ENCODE results near the gene FCHO1. TPM values are rescaled to one million over a fixed set of nuclear protein-coding genes. Genes with fewer than 3 reads are reported as not detected.
A peak's percentile ranks its signal among the peaks of the same experiment; 100 is the strongest.

FCHO1 gene
- total RNA-seq (100 to 1,000 TPM in 2 of 5 experiments, 10 to 100 TPM in 3; 73.2 to 107 (median 87.7) TPM), polyA plus RNA-seq (10 to 100 TPM; 14.7 to 43.4 TPM), total RNA-seq (110 reads per million, percentile 86 among the genes with 10 or more reads in this experiment)

GRCh38 chr19:17751103-17751911 lies at the start of gene FCHO1:
FCHO1 (plus strand) TSS chr19:17751477; CDS start chr19:17755165, 3,688 bp downstream.
- H3K27me3 ChIP-seq (ENCODE audit: control insufficient read depth in 2 of 2, insufficient read depth in 2 of 2, low read length in 2 of 2): no peaks in the 10 kb centered on the region
- H3K4me1 ChIP-seq (ENCODE audit: control insufficient read depth in 2 of 2, insufficient read depth in 2 of 2, low read length in 2 of 2): peaks cover 38 to 50% of the 10 kb centered on the region in 2 donors
- peak within 1 kb of the TSS; percentile 88 for H3K27ac ChIP-seq (ENCODE audit: low read depth, low read length)
- Mint-ChIP-seq H3K27me3 (no peaks in the 10 kb centered on the region), H3K4me3 (peak within 1 kb of the TSS; percentile 87 to 100 (median 94)), H3K36me3 (peaks cover 0 to 26% (median 7%) of the 10 kb centered on the region in 5 donors), H3K4me1 (peaks cover 44 to 68% (median 61%) of the 10 kb centered on the region in 7 donors), H3K27ac (peak within 1 kb of the TSS; percentile 90 to 96 (median 96)), H3K9me3 (no peaks in the 10 kb centered on the region)
- POLR2A ChIA-PET: interaction anchor here (0.6 to 2.2 kb wide), 10 partner anchors 10 to 100 kb away, joined by 3 to 8 read pairs (median 4); partner anchors contain the start of genes JAK3 and MAP1S
- H3K4me3 ChIP-seq (ENCODE audit: low read length): peak within 1 kb of the TSS; percentile 66
- ATAC-seq (peak; percentile 77), DNase-seq (peak; percentile 61 to 88 (median 84))
- CTCF ChIA-PET: interaction anchor here (0.5 to 1.4 kb wide), 5 partner anchors 18 to 108 kb away, joined by 3 to 5 read pairs (median 3); no protein-coding TSS in a partner anchor
- no peaks in the 10 kb centered on the region for H3K9me3 ChIP-seq (ENCODE audit: control insufficient read depth in 2 of 3, low read length in 3 of 3)
- intact Hi-C loops (cut with micrococcal nuclease): loop anchor here (1.0 to 5.0 kb wide), 4 partner anchors 32 to 196 kb away; partner anchors contain the start of genes COLGALT1 (in 2 of the 2) and MAP1S (in 2 of the 2)
- peaks cover 0 to 24% (median 12%) of the 10 kb centered on the region in 3 experiments for H3K36me3 ChIP-seq (ENCODE audit: control insufficient read depth in 2 of 3, insufficient read depth in 3 of 3, low read length in 3 of 3)

DNA sequence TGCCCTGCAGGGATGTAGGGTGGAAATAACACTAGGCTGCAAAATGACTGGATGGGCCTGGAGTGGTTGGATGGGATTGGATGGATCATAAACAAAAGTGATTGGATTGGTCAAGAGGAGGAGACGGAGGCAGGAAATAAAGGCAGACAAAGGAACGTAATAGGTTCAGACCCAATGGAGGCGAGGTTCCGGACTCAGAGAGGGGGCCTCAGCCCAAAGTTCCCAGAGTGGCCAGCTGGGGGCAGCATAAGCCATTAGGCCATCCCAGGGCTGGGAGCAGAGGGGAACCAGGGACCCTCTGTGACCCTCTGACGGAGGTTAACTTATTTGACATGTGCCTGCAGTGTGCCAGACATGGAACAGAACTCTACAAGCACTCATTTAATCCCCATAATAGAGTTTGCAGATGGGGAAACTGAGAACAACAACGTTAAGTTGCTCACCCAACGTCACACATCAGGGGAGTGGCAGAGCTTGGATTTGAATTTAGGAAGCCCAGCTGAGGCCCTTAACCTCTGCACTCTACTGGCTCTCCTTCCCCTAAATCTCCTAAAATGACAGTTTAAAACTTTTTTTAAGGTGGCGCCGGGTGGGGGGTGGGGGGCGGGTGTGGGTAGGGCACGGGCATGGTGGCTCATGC lies 47.3 kb upstream of the FCHO1 start:
- DNase-seq (peak; percentile 51 to 77 (median 65)), ATAC-seq (peak; percentile 97)
- H3K4me3 Mint-ChIP-seq: no peak overlapping the region
- no peak overlapping the region for H3K4me3 ChIP-seq (ENCODE audit: low read length)
- H3K36me3 ChIP-seq (ENCODE audit: control insufficient read depth in 2 of 3, insufficient read depth in 3 of 3, low read length in 3 of 3): no peaks in the 10 kb centered on the region
- peak overlapping the region in 1 of 9 donors; percentile 42 for H3K27ac Mint-ChIP-seq
- H3K9me3 Mint-ChIP-seq: no peaks in the 10 kb centered on the region
- POLR2A ChIA-PET: interaction anchor here (1.7 kb wide), 1 partner anchor 155 kb away, joined by 5 read pairs; the partner anchor contains the start of gene RPL18A
- no peaks in the 10 kb centered on the region for H3K9me3 ChIP-seq (ENCODE audit: control insufficient read depth in 2 of 3, low read length in 3 of 3)
- H3K4me1 ChIP-seq (ENCODE audit: control insufficient read depth in 2 of 2, insufficient read depth in 2 of 2, low read length in 2 of 2): no peaks in the 10 kb centered on the region
- H3K36me3 Mint-ChIP-seq: no peaks in the 10 kb centered on the region
- peaks cover 0 to 5% (median 0%) of the 10 kb centered on the region in 7 donors for H3K4me1 Mint-ChIP-seq
- no peaks in the 10 kb centered on the region for H3K27me3 ChIP-seq (ENCODE audit: control insufficient read depth in 2 of 2, insufficient read depth in 2 of 2, low read length in 2 of 2)
- CTCF ChIA-PET: interaction anchor here (0.7 to 5.0 kb wide), 12 partner anchors 15 to 156 kb away, joined by 3 to 48 read pairs (median 4); partner anchors contain the start of genes B3GNT3, MAP1S and RPL18A
- intact Hi-C loops (cut with micrococcal nuclease): loop anchor here (1.0 to 5.0 kb wide), 8 partner anchors 62 to 228 kb away; partner anchors contain the start of gene CCDC124 (in 1 of the 2)
- no peak overlapping the region for H3K27ac ChIP-seq (ENCODE audit: low read depth, low read length)
- peaks cover 0 to 10% (median 7%) of the 10 kb centered on the region in 5 donors for H3K27me3 Mint-ChIP-seq

DNA sequence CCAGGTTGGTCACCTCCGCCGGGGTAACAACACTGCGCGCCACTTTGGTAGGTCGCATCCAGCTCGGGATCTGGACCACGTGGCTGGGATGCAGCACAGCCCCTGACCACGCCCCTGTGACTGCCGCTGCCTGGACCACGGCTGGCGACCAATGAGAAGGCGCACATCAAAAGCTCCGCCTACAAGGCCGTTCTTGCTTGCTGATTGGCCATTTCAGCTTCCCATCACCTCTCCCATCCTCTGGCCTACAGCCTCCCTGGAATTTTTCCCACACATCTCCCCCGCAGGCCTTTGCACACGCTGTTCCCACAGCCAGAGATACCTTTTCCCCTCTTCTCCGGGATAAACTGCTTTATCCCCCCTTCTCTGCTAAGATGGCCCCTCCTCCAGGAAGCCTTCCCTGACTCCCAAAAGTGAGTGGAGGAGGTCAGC lies 44.5 kb upstream of the FCHO1 start:
- CTCF ChIA-PET: interaction anchor here (0.6 to 5.0 kb wide), 4 partner anchors 148 to 260 kb away, joined by 3 to 48 read pairs (median 4); partner anchors contain the start of gene RPL18A
- H3K36me3 Mint-ChIP-seq: no peaks in the 10 kb centered on the region
- intact Hi-C loops (cut with micrococcal nuclease): no loop called here
- no peak overlapping the region for H3K27ac Mint-ChIP-seq
- no peaks in the 10 kb centered on the region for H3K27me3 ChIP-seq (ENCODE audit: control insufficient read depth in 2 of 2, insufficient read depth in 2 of 2, low read length in 2 of 2)
- no peaks in the 10 kb centered on the region for H3K4me1 ChIP-seq (ENCODE audit: control insufficient read depth in 2 of 2, insufficient read depth in 2 of 2, low read length in 2 of 2)
- H3K9me3 Mint-ChIP-seq: no peaks in the 10 kb centered on the region
- no peaks in the 10 kb centered on the region for H3K9me3 ChIP-seq (ENCODE audit: control insufficient read depth in 2 of 3, low read length in 3 of 3)
- peaks cover 0 to 5% (median 0%) of the 10 kb centered on the region in 7 donors for H3K4me1 Mint-ChIP-seq
- no peak overlapping the region for H3K27ac ChIP-seq (ENCODE audit: low read depth, low read length)
- no peak overlapping the region for H3K4me3 ChIP-seq (ENCODE audit: low read length)
- H3K27me3 Mint-ChIP-seq: peaks cover 0 to 3% (median 0%) of the 10 kb centered on the region in 5 donors
- no peaks in the 10 kb centered on the region for H3K36me3 ChIP-seq (ENCODE audit: control insufficient read depth in 2 of 3, insufficient read depth in 3 of 3, low read length in 3 of 3)
- DNase-seq: no peak
- no peak overlapping the region for H3K4me3 Mint-ChIP-seq
- no peak for ATAC-seq
- POLR2A ChIA-PET: no interaction called here

DNA sequence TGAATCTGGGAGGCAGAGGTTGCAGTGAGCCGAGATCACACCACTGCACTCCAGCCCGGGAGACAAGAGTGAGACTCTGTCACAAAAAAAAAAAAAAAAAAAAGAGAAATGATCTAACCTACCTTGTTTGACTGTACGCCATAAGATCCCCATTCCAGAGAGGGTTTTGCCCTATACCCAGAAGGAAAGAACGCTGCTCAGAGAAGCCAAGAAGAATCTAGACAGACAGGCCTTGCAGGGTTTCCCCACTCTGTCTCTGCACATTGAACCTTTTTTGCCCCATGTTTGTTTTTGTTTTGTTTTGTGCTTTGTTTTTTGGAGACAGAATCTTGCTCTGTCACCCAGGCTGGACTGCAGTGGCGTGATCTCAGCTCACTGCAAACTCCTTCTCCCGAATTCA lies 39.4 kb upstream of the FCHO1 start:
- no peak overlapping the region for H3K27ac ChIP-seq (ENCODE audit: low read depth, low read length)
- DNase-seq (no peak), ATAC-seq (no peak)
- H3K36me3 Mint-ChIP-seq: no peaks in the 10 kb centered on the region
- H3K4me3 Mint-ChIP-seq: no peak overlapping the region
- CTCF ChIA-PET: no interaction called here
- intact Hi-C loops (cut with micrococcal nuclease): no loop called here
- H3K36me3 ChIP-seq (ENCODE audit: control insufficient read depth in 2 of 3, insufficient read depth in 3 of 3, low read length in 3 of 3): no peaks in the 10 kb centered on the region
- H3K4me1 ChIP-seq (ENCODE audit: control insufficient read depth in 2 of 2, insufficient read depth in 2 of 2, low read length in 2 of 2): no peaks in the 10 kb centered on the region
- no peak overlapping the region for H3K4me3 ChIP-seq (ENCODE audit: low read length)
- H3K9me3 ChIP-seq (ENCODE audit: control insufficient read depth in 2 of 3, low read length in 3 of 3): no peaks in the 10 kb centered on the region
- POLR2A ChIA-PET: no interaction called here
- H3K9me3 Mint-ChIP-seq: no peaks in the 10 kb centered on the region
- H3K27me3 ChIP-seq (ENCODE audit: control insufficient read depth in 2 of 2, insufficient read depth in 2 of 2, low read length in 2 of 2): no peaks in the 10 kb centered on the region
- H3K4me1 Mint-ChIP-seq: peaks cover 0 to under 1% (median 0%) of the 10 kb centered on the region in 7 donors
- H3K27me3 Mint-ChIP-seq: peaks cover 0 to 3% (median 0%) of the 10 kb centered on the region in 5 donors
- H3K27ac Mint-ChIP-seq: no peak overlapping the region

- H3K27me3 ChIP-seq (ENCODE audit: control insufficient read depth in 2 of 2, insufficient read depth in 2 of 2, low read length in 2 of 2): no peaks in the 10 kb centered on the region
- no peak for ATAC-seq
- Mint-ChIP-seq H3K27me3 (peaks cover 0 to 2% (median 0%) of the 10 kb centered on the region in 5 donors), H3K27ac (no peak overlapping the region), H3K4me1 (peaks cover 21 to 30% (median 28%) of the 10 kb centered on the region in 7 donors), H3K4me3 (peak overlapping the region in 1 of 10 donors; percentile 78), H3K9me3 (no peaks in the 10 kb centered on the region), H3K36me3 (peaks cover 0 to 5% (median 0%) of the 10 kb centered on the region in 5 donors)
- intact Hi-C loops (cut with micrococcal nuclease): loop anchor here in 1 of 2 donors (5.0 kb wide), 1 partner anchor 141 kb away; the partner anchor contains the start of gene RPL18A
- H3K27ac ChIP-seq (ENCODE audit: low read depth, low read length): no peak overlapping the region
- no peaks in the 10 kb centered on the region for H3K9me3 ChIP-seq (ENCODE audit: control insufficient read depth in 2 of 3, low read length in 3 of 3)
- no peak overlapping the region for H3K4me3 ChIP-seq (ENCODE audit: low read length)
- peaks cover 0 to 4% (median 0%) of the 10 kb centered on the region in 3 experiments for H3K36me3 ChIP-seq (ENCODE audit: control insufficient read depth in 2 of 3, insufficient read depth in 3 of 3, low read length in 3 of 3)
- DNase-seq: no peak
- H3K4me1 ChIP-seq (ENCODE audit: control insufficient read depth in 2 of 2, insufficient read depth in 2 of 2, low read length in 2 of 2): peaks cover 16 to 20% of the 10 kb centered on the region in 2 donors
- ChIA-PET POLR2A (interaction anchor here (0.6 kb wide), 1 partner anchor 1645 kb away, joined by 3 read pairs; no protein-coding TSS in a partner anchor), CTCF (no interaction called here)
These were observed 34.9 kb upstream of the FCHO1 start for GRCh38 chr19:17716309-17716929.

Data from naive thymus-derived CD4-positive, alpha-beta T cell (primary cell).